SK-N-SH (cell line): ENCODE measurements around the gene SOWAHD. TPM values are rescaled to one million over a fixed set of nuclear protein-coding genes. Genes with fewer than 3 reads are reported as not detected.

Experiments used
- CTCF ChIA-PET: fragments of 300-600, 350-600 bp; formaldehyde crosslinking; extraction: SDS; loops from one replicate; lab custom pipeline; 2021; lab: Yijun Ruan, JAX
- POLR2A ChIA-PET: fragments of 350-600 bp; sonication (Branson Sonifier 250); formaldehyde crosslinking; extraction: SDS; loops from one replicate; lab custom pipeline; 2020; ENCODE audit warnings: antibody characterized with exemption, inconsistent platforms; lab: Yijun Ruan, JAX
- DNase-seq: peaks from one replicate; pipeline ENCODE4 v3.0.0; 2012
- H2AFZ ChIP-seq: fragments of 200-600 bp; sonication (generic); 2 replicates; pipeline ENCODE4 v1.8.1; 2016; ENCODE audit warnings: antibody characterized with exemption, mild to moderate bottlenecking, low read depth
- H3F3A ChIP-seq: fragments of 200-600 bp; sonication (generic); replicated peaks from 2 replicates; pipeline ENCODE3; 2016; ENCODE audit warnings: antibody characterized with exemption, mild to moderate bottlenecking; ENCODE audit not compliant: insufficient read depth
- H3K27ac ChIP-seq, 2 experiments: fragments of 200-500 bp in 1 of 2; fragments of 200-600 bp in 1 of 2; sonication (Bioruptor generic) in 1 of 2; sonication (generic), shearing (Covaris generic) in 1 of 2; 2 replicates each; pipeline versions ENCODE4 v1.5.1 to v1.6.1; 2014 to 2016; ENCODE audit warnings: low read depth in 2 of 2, inconsistent platforms in 1 of 2, low read length in 1 of 2, mild to moderate bottlenecking in 1 of 2, mixed read lengths in 1 of 2
- H3K27me3 ChIP-seq: fragments of 200-600 bp; sonication (generic), shearing (Covaris generic); 2 replicates; pipeline ENCODE4 v1.6.1; 2016; ENCODE audit warnings: mixed run types; ENCODE audit not compliant: insufficient read depth
- H3K36me3 ChIP-seq, 2 experiments: fragments of 200-500 bp in 1 of 2; fragments of 200-600 bp in 1 of 2; sonication (Bioruptor generic) in 1 of 2; sonication (generic) in 1 of 2; replicated peaks in 1 of 2; 2 replicates each; pipeline versions ENCODE3 to v1.5.1; 2014 to 2016; ENCODE audit warnings: low read length in 1 of 2, mild to moderate bottlenecking in 1 of 2; ENCODE audit not compliant: insufficient read depth in 2 of 2, control insufficient read depth in 1 of 2
- H3K4me1 ChIP-seq, 2 experiments: fragments of 200-500 bp in 1 of 2; fragments of 200-600 bp in 1 of 2; sonication (Bioruptor generic) in 1 of 2; sonication (generic), shearing (Covaris generic) in 1 of 2; 2 replicates each; pipeline versions ENCODE4 v1.5.1 to v1.6.1; 2014 to 2016; ENCODE audit warnings: low read depth in 1 of 2, low read length in 1 of 2, mixed run types in 1 of 2; ENCODE audit not compliant: insufficient read depth in 2 of 2, control insufficient read depth in 1 of 2
- H3K4me2 ChIP-seq: fragments of 200-600 bp; sonication (generic), shearing (Covaris generic); 2 replicates; pipeline ENCODE4 v1.6.1; 2017; ENCODE audit warnings: mixed run types
- H3K4me3 ChIP-seq, 2 experiments: fragments of 200-500 bp in 1 of 2; fragments of 200-600 bp in 1 of 2; sonication (Bioruptor generic) in 1 of 2; sonication (generic), shearing (Covaris generic) in 1 of 2; 2 replicates each; pipeline versions ENCODE4 v1.5.1 to v1.8.1; 2014 to 2016; ENCODE audit warnings: low read depth in 2 of 2, inconsistent platforms in 1 of 2, low read length in 1 of 2, mild to moderate bottlenecking in 1 of 2, mixed read lengths in 1 of 2, moderate library complexity in 1 of 2
- H3K79me2 ChIP-seq: fragments of 200-600 bp; sonication (generic); 2 replicates; pipeline ENCODE4 v1.8.1; 2017; ENCODE audit warnings: mild to moderate bottlenecking; ENCODE audit not compliant: insufficient read depth
- H3K9ac ChIP-seq: fragments of 200-600 bp; sonication (generic); 2 replicates; pipeline ENCODE4 v1.6.1; 2017; ENCODE audit warnings: mixed run types
- H3K9me2 ChIP-seq: fragments of 200-600 bp; sonication (generic); 2 replicates; pipeline ENCODE4 v1.6.1; 2017; ENCODE audit warnings: mixed run types
- H3K9me3 ChIP-seq: fragments of 200-600 bp; sonication (generic); 2 replicates; pipeline ENCODE4 v1.6.1; 2017; ENCODE audit warnings: mixed run types, mild to moderate bottlenecking, moderate library complexity
- H4K20me1 ChIP-seq: fragments of 200-600 bp; sonication (generic); 2 replicates; pipeline ENCODE4 v1.6.1; 2017; ENCODE audit warnings: mild to moderate bottlenecking, mixed run types; ENCODE audit not compliant: insufficient read depth
- ELF1 ChIP-seq: IDR thresholded peaks from 2 replicates; pipeline ENCODE4 v1.4.0; 2012
- EP300 ChIP-seq, 2 experiments: IDR thresholded peaks; 2 replicates each; pipeline versions ENCODE4 v1.4.0 to v1.6.1; 2012; ENCODE audit warnings: borderline replicate concordance in 1 of 2, low read depth in 1 of 2, low read length in 1 of 2
- FOXJ3 ChIP-seq: sonication (generic); formaldehyde crosslinking; IDR thresholded peaks from 2 replicates; pipeline ENCODE4 v1.5.1; 2020; ENCODE audit warnings: mild to moderate bottlenecking, missing genetic modification reagents
- FOXM1 ChIP-seq: IDR thresholded peaks from 2 replicates; pipeline ENCODE4 v1.4.0; 2012; ENCODE audit warnings: low read depth, mild to moderate bottlenecking
- GABPA ChIP-seq: IDR thresholded peaks from 2 replicates; pipeline ENCODE4 v1.4.0; 2012; ENCODE audit warnings: low read depth, mild to moderate bottlenecking
- IRF3 ChIP-seq: fragments of 150-350 bp; IDR thresholded peaks from 2 replicates; pipeline ENCODE4 v1.6.1; 2016; ENCODE audit warnings: mild to moderate bottlenecking, low read depth, low read length
- JUND ChIP-seq: IDR thresholded peaks from 2 replicates; pipeline ENCODE4 v1.4.0; 2012
- MAX ChIP-seq: IDR thresholded peaks from 2 replicates; pipeline ENCODE4 v1.4.0; 2012; ENCODE audit warnings: low read depth
- NFIC ChIP-seq: IDR thresholded peaks from 2 replicates; pipeline ENCODE4 v1.4.0; 2012; ENCODE audit warnings: borderline replicate concordance
- PBX3 ChIP-seq: IDR thresholded peaks from 2 replicates; pipeline ENCODE4; 2012
- POLR2AphosphoS5 ChIP-seq: IDR thresholded peaks from 2 replicates; pipeline ENCODE4 v1.6.1; 2012; ENCODE audit warnings: low read depth, low read length
- RAD21 ChIP-seq: IDR thresholded peaks from 2 replicates; pipeline ENCODE4 v1.6.1; 2012; ENCODE audit warnings: mild to moderate bottlenecking, low read length
- RCOR1 ChIP-seq: fragments of 150-350 bp; IDR thresholded peaks from 2 replicates; pipeline ENCODE4 v1.6.1; 2017; ENCODE audit warnings: antibody characterized with exemption, low read length
- REST ChIP-seq: IDR thresholded peaks from 2 replicates; pipeline ENCODE4 v1.6.1; 2012; ENCODE audit warnings: mild to moderate bottlenecking, low read depth, low read length, moderate library complexity
- RFX5 ChIP-seq: IDR thresholded peaks from 2 replicates; pipeline ENCODE4 v1.6.1; 2012; ENCODE audit warnings: mild to moderate bottlenecking, improper control_type of control experiment, low read length
- RXRA ChIP-seq: IDR thresholded peaks from 2 replicates; pipeline ENCODE4 v1.4.0; 2012; ENCODE audit warnings: low read depth, mild to moderate bottlenecking, borderline replicate concordance
- TEAD4 ChIP-seq: IDR thresholded peaks from 2 replicates; pipeline ENCODE4 v1.4.0; 2012; ENCODE audit warnings: mild to moderate bottlenecking, borderline replicate concordance; ENCODE audit not compliant: insufficient read depth
- USF1 ChIP-seq: IDR thresholded peaks from 2 replicates; pipeline ENCODE4 v1.4.0; 2012; ENCODE audit warnings: low read depth, borderline replicate concordance
- YY1 ChIP-seq: IDR thresholded peaks from 2 replicates; pipeline ENCODE4 v1.4.0; 2012; ENCODE audit warnings: low read depth, mild to moderate bottlenecking
- ZBTB33 ChIP-seq: IDR thresholded peaks from 2 replicates; pipeline ENCODE4 v1.4.0; 2012; ENCODE audit warnings: low read depth, borderline replicate concordance
- WGBS: methylation state at CpG from one replicate; pipeline ENCODE4 v1.1.6; 2017; ENCODE audit warnings: low lambda C conversion rate; 5-methylcytosine and 5-hydroxymethylcytosine counted together
- polyA plus RNA-seq, 3 experiments: library from polyadenylated mRNA; depleted of rRNA; stranded (reverse); fragments of >200 nt; gene quantifications; 2 replicates each; pipeline ENCODE4 v1.2.3, GENCODE V29; 2012

Gene SOWAHD
- polyA plus RNA-seq, 1 of the 3 experiments (the other 2 are of a cell fraction), result 0.20 TPM

- no peaks in the 10 kb centered on the region for H3F3A ChIP-seq
- no peak overlapping the region for H3K4me3 ChIP-seq
- H3K27ac ChIP-seq, result no peak overlapping the region
- no peaks in the 10 kb centered on the region; the same call in 1 of the 2 replicates for H3K27me3 ChIP-seq
- H3K9me3 ChIP-seq, result no peaks in the 10 kb centered on the region
- no peak for TF ChIP-seq FOXM1
- no peak for TF ChIP-seq RFX5
- TF ChIP-seq NFIC, result no peak
- no peak for TF ChIP-seq PBX3
- TF ChIP-seq IRF3, result no peak
- TF ChIP-seq YY1, result no peak
- TF ChIP-seq POLR2AphosphoS5, result no peak
- TF ChIP-seq RXRA, result no peak
- TF ChIP-seq MAX, result no peak
- TF ChIP-seq REST, result no peak
- no peak for TF ChIP-seq ELF1
- TF ChIP-seq RAD21, result no peak
- TF ChIP-seq EP300 (IDR thresholded peaks at IDR 0.05; ENCODE audit: borderline replicate concordance in 1 of 2, low read depth in 1 of 2, low read length in 1 of 2), result no peak
- TF ChIP-seq FOXJ3 (CRISPR knock-in tag), result no peak
- TF ChIP-seq RCOR1, result no peak
- no peak for TF ChIP-seq GABPA
- TF ChIP-seq TEAD4, result no peak
- no peak for TF ChIP-seq JUND
- TF ChIP-seq ZBTB33, result no peak
- no peak for TF ChIP-seq USF1
- TF ChIP-seq, all 33 proteins: peak for 0
- no peak for DNase-seq
- Histone ChIP-seq H3K9ac (no peak overlapping the region), H2AFZ (no peak overlapping the region), H3K36me3 (no peaks in the 10 kb centered on the region), H3K4me2 (no peak overlapping the region), H3K79me2 (no peaks in the 10 kb centered on the region), H3K4me1 (no peaks in the 10 kb centered on the region), H4K20me1 (no peaks in the 10 kb centered on the region), H3K9me2 (no peaks in the 10 kb centered on the region)
- ChIA-PET CTCF (no interaction called here), POLR2A (no interaction called here)
- WGBS, result 47% methylated on average over 2 of the region's 2 CpGs
Observed at GRCh38 chrX:119721926-119722325, 36.5 kb upstream of the SOWAHD start.
